ENCODE data around the gene GNA12.
"Not testable (repeated sequence)": the region's sequence is repeated elsewhere in the genome, so short reads cannot be mapped to it uniquely, and the experiment has no call there.

The GNA12 gene

GRCh38 chr7:2726316-2727018 lies 117.6 kb downstream of the GNA12 start:
- no peak for DNase-seq (ENCODE audit: low spot score)

GRCh38 chr7:2725178-2726105 lies 118.7 kb downstream of the GNA12 start:
- no peak for DNase-seq (ENCODE audit: low spot score)

GRCh38 chr7:2724453-2725177 lies 119.5 kb downstream of the GNA12 start:
- DNase-seq (ENCODE audit: low spot score): no peak

GRCh38 chr7:2724036-2724435 lies 120.1 kb downstream of the GNA12 start:
- not testable (repeated sequence) for DNase-seq (ENCODE audit: low spot score)

- DNase-seq (ENCODE audit: low spot score): no peak
Measured at GRCh38 chr7:2723138-2723850, 120.8 kb downstream of the GNA12 start.

GRCh38 chr7:2722591-2722990 lies 121.5 kb downstream of the GNA12 start:
- no peak for DNase-seq (ENCODE audit: low spot score)

GRCh38 chr7:2721842-2722241 lies 122.3 kb downstream of the GNA12 start:
- DNase-seq (ENCODE audit: low spot score): no peak

- DNase-seq (ENCODE audit: low spot score): peak; percentile 67
Measured at GRCh38 chr7:2720024-2720423, 124.1 kb downstream of the GNA12 start.

- no peak for DNase-seq (ENCODE audit: low spot score)
Measured at GRCh38 chr7:2719007-2719406, 125.1 kb downstream of the GNA12 start.

GRCh38 chr7:2718296-2718965 lies 125.7 kb downstream of the GNA12 start:
- no peak for DNase-seq (ENCODE audit: low spot score)

GRCh38 chr7:2717293-2718261 lies 126.5 kb downstream of the GNA12 start:
- DNase-seq (ENCODE audit: low spot score): no peak

GRCh38 chr7:2716906-2717292 lies 127.2 kb downstream of the GNA12 start:
- no peak for DNase-seq (ENCODE audit: low spot score)

GRCh38 chr7:2716488-2716887 lies 127.6 kb downstream of the GNA12 start:
- no peak for DNase-seq (ENCODE audit: low spot score)

- no peak for DNase-seq (ENCODE audit: low spot score)
Measured at GRCh38 chr7:2715341-2716231, 128.5 kb downstream of the GNA12 start.

- no peak for DNase-seq (ENCODE audit: low spot score)
Measured at GRCh38 chr7:2714636-2715035, 129.5 kb downstream of the GNA12 start.

GRCh38 chr7:2713978-2714377 lies 130.1 kb downstream of the GNA12 start:
- no peak for DNase-seq (ENCODE audit: low spot score)

- DNase-seq (ENCODE audit: low spot score): no peak
Measured at GRCh38 chr7:2713370-2713769, 130.7 kb downstream of the GNA12 start.

- no peak for DNase-seq (ENCODE audit: low spot score)
Measured at GRCh38 chr7:2711895-2712675, 132.0 kb downstream of the GNA12 start.

Data from Ammon's horn (tissue), 1 donor.